A549 (cell line): ENCODE measurements around the gene WIF1. TPM values are rescaled to one million over a fixed set of nuclear protein-coding genes. Genes with fewer than 3 reads are reported as not detected.

ENCODE experiments used
- ATAC-seq, 2 experiments: fragments of 200-7000 bp in 1 of 2; fragments of >200 bp in 1 of 2; cut with Nextera tagmentation in 1 of 2; cut with Tn5 transposase in 1 of 2; 3 replicates each; pipeline versions ENCODE4 v1.8.0 to v1.9.1; 2018 to 2020; ENCODE audit warnings: mild to moderate bottlenecking in 1 of 2, moderate library complexity in 1 of 2
- CTCF ChIA-PET: fragments of 300-600 bp; sonication (Branson Sonifier 250); formaldehyde crosslinking; extraction: SDS; loops from one replicate; lab custom pipeline; 2021; ENCODE audit warnings: antibody characterized with exemption, inconsistent platforms; lab: Yijun Ruan, JAX
- POLR2A ChIA-PET: fragments of 350-600 bp; formaldehyde crosslinking; extraction: SDS; loops from one replicate; lab custom pipeline; 2021; ENCODE audit warnings: antibody characterized with exemption, inconsistent platforms; lab: Yijun Ruan, JAX
- DNase-seq, 2 experiments: peaks; one replicate each; pipeline versions ENCODE4 v3.0.0 to v3.0.0-alpha.2; 2011 to 2016; ENCODE audit warnings: low read depth in 1 of 2, low spot score in 1 of 2
- FAIRE-seq: peaks from 2 replicates; lab custom pipeline; 2011; peaks lifted over from hg19 to GRCh38; lab: Jason Lieb, UNC
- H3K27ac ChIP-seq, 2 experiments: fragments of >200 bp; sonication (Bioruptor Twin); formaldehyde crosslinking; 3 replicates each; pipeline ENCODE4 v1.5.1; 2016 to 2017
- H3K4me1 ChIP-seq: fragments of >200 bp; sonication (Bioruptor Twin); formaldehyde crosslinking; 3 replicates; pipeline ENCODE4 v1.6.1; 2016
- H3K4me2 ChIP-seq: fragments of >200 bp; sonication (Bioruptor Twin); formaldehyde crosslinking; 3 replicates; pipeline ENCODE4 v1.6.1; 2016
- H3K4me3 ChIP-seq: fragments of >200 bp; sonication (Bioruptor Twin); formaldehyde crosslinking; 3 replicates; pipeline ENCODE4 v1.5.1; 2016
- H3K9me3 ChIP-seq: fragments of >200 bp; sonication (Bioruptor Twin); formaldehyde crosslinking; 3 replicates; pipeline ENCODE4 v1.6.1; 2016
- BHLHE40 ChIP-seq: IDR thresholded peaks from 2 replicates; pipeline ENCODE4 v1.6.1; 2012; ENCODE audit warnings: low read depth, low read length, inconsistent platforms
- CBX2 ChIP-seq: fragments of 200-600 bp; sonication (generic); IDR thresholded peaks from 2 replicates; pipeline ENCODE4 v1.6.1; 2016; ENCODE audit warnings: low read depth, mild to moderate bottlenecking, borderline replicate concordance
- CBX8 ChIP-seq: fragments of 200-600 bp; sonication (generic); IDR thresholded peaks from 2 replicates; pipeline ENCODE4 v1.6.1; 2016
- CEBPB ChIP-seq, 2 experiments: fragments of >200 bp in 1 of 2; sonication (Bioruptor Twin) in 1 of 2; formaldehyde crosslinking in 1 of 2; IDR thresholded peaks; 2 replicates each; pipeline ENCODE4 v1.6.1; 2012 to 2016
- ESRRA ChIP-seq: fragments of 150-350 bp; IDR thresholded peaks from 2 replicates; pipeline ENCODE4 v1.6.1; 2014; ENCODE audit warnings: mild to moderate bottlenecking, low read length, borderline replicate concordance
- FOSB ChIP-seq: fragments of 250-450 bp; sonication (Bioruptor Pico); IDR thresholded peaks from 2 replicates; pipeline ENCODE4 v1.5.0; 2020; ENCODE audit warnings: mild to moderate bottlenecking, moderate library complexity
- FOSL2 ChIP-seq, 2 experiments: fragments of 450-650 bp in 1 of 2; fragments of >200 bp in 1 of 2; sonication (Bioruptor Twin) in 1 of 2; formaldehyde crosslinking; IDR thresholded peaks; 2 replicates each; pipeline versions ENCODE4 v1.5.0 to v1.6.1; 2016 to 2020; ENCODE audit warnings: mild to moderate bottlenecking in 1 of 2, moderate library complexity in 1 of 2
- HEYL ChIP-seq: fragments of 250-450 bp; sonication (Bioruptor Pico); IDR thresholded peaks from 2 replicates; pipeline ENCODE4 v1.8.0; 2021; ENCODE audit warnings: mild to moderate bottlenecking, moderate library complexity
- HOXA7 ChIP-seq: fragments of 250-450 bp; sonication (Bioruptor Pico); IDR thresholded peaks from 2 replicates; pipeline ENCODE4 v1.5.0; 2020; ENCODE audit warnings: mild to moderate bottlenecking, moderate library complexity
- HOXB13 ChIP-seq: fragments of 250-450 bp; sonication (Bioruptor Pico); IDR thresholded peaks from 2 replicates; pipeline ENCODE4 v1.5.0; 2020; ENCODE audit warnings: low read depth, mild to moderate bottlenecking, moderate library complexity
- JUN ChIP-seq, 2 experiments: fragments of >200 bp; sonication (Bioruptor Twin); formaldehyde crosslinking; IDR thresholded peaks; 2 replicates in 1 of 2; 3 replicates in 1 of 2; pipeline ENCODE4 v1.6.1; 2016 to 2017
- JUNB ChIP-seq: fragments of >200 bp; sonication (Bioruptor Twin); formaldehyde crosslinking; IDR thresholded peaks from 2 replicates; pipeline ENCODE4 v1.6.1; 2016
- KDM1A ChIP-seq: fragments of 200-600 bp; sonication (generic); IDR thresholded peaks from 2 replicates; pipeline ENCODE4 v1.6.1; 2016; ENCODE audit warnings: low read depth, mild to moderate bottlenecking
- KDM5A ChIP-seq: fragments of 200-600 bp; sonication (generic); IDR thresholded peaks from 2 replicates; pipeline ENCODE4 v1.6.1; 2016; ENCODE audit warnings: antibody characterized with exemption, mild to moderate bottlenecking
- NFE2L2 ChIP-seq: fragments of 150-350 bp; conservative IDR thresholded peaks from 2 replicates; pipeline ENCODE4 v1.6.1; 2014; ENCODE audit warnings: low read length
- RARB ChIP-seq: fragments of 250-450 bp; sonication (Bioruptor Pico); IDR thresholded peaks from 2 replicates; pipeline ENCODE4 v1.8.0; 2021; ENCODE audit warnings: mild to moderate bottlenecking, moderate library complexity
- RCOR1 ChIP-seq: fragments of 150-350 bp; IDR thresholded peaks from 2 replicates; pipeline ENCODE4 v1.6.1; 2014; ENCODE audit warnings: antibody characterized with exemption, low read length, low read depth
- SMC3 ChIP-seq: fragments of >200 bp; sonication (Bioruptor Twin); formaldehyde crosslinking; IDR thresholded peaks from 3 replicates; pipeline ENCODE4 v1.6.1; 2018; ENCODE audit warnings: inconsistent platforms
- ZC3H11A ChIP-seq: fragments of 450-650 bp; IDR thresholded peaks from 2 replicates; pipeline ENCODE4 v1.6.1; 2014; ENCODE audit warnings: antibody characterized with exemption, mild to moderate bottlenecking
- ZFP36 ChIP-seq: fragments of 450-650 bp; IDR thresholded peaks from 2 replicates; pipeline ENCODE4 v1.6.1; 2014; ENCODE audit warnings: borderline replicate concordance; ENCODE audit not compliant: partially characterized antibody
- WGBS: methylation state at CpG from one replicate; pipeline ENCODE4 v1.1.6; 2017; ENCODE audit errors: missing lambda C conversion rate; 5-methylcytosine and 5-hydroxymethylcytosine counted together
- polyA plus RNA-seq, 4 experiments: library from polyadenylated mRNA; depleted of rRNA in 3 of 4; stranded (reverse); fragments of >200 nt; fragmentation: RNase III in 1 of 4; extraction: RNeasy Plus Mini Kit Qiagen cat#74134 plus additional on column Dnase treatment in 1 of 4; gene quantifications; 2 replicates in 3 of 4; 3 replicates in 1 of 4; pipeline ENCODE4 v1.2.3, GENCODE V29; 2011 to 2017
- TF ChIP-seq, protein P1 (sequence below): fragments of >200 bp; sonication (Bioruptor Twin); formaldehyde crosslinking; IDR thresholded peaks from 2 replicates; pipeline ENCODE4 v1.6.1; 2016
- TF ChIP-seq, protein P2 (sequence below): fragments of 450-650 bp; IDR thresholded peaks from 2 replicates; pipeline ENCODE4 v1.6.1; 2014; ENCODE audit warnings: antibody characterized with exemption
- TF ChIP-seq, protein P3 (sequence below): IDR thresholded peaks from 2 replicates; pipeline ENCODE4 v1.6.1; 2012; ENCODE audit warnings: low read depth, borderline replicate concordance
- TF ChIP-seq, protein P4 (sequence below): fragments of 250-450 bp; sonication (Bioruptor Pico); IDR thresholded peaks from 2 replicates; pipeline ENCODE4 v1.5.0; 2021; ENCODE audit warnings: mild to moderate bottlenecking, moderate library complexity, borderline replicate concordance

WIF1 gene
- polyA plus RNA-seq, 2 of the 4 experiments (the other 2 are of a cell fraction), result not detected

- DNase-seq (no peak), FAIRE-seq (no peak)
- POLR2A ChIA-PET, result no interaction called here
- Histone ChIP-seq H3K27ac (no peak overlapping the region), H3K4me1 (no peaks in the 10 kb centered on the region)
- TF ChIP-seq JUNB, result no peak
- no peak for TF ChIP-seq JUN (IDR thresholded peaks at IDR 0.05)
- TF ChIP-seq KDM5A, result no peak
- TF ChIP-seq ZC3H11A, result no peak
- TF ChIP-seq HOXA7 (CRISPR knock-in tag), result no peak
- TF ChIP-seq, all 56 proteins: peak for 0
- ATAC-seq, result no peak
- H3K4me3 ChIP-seq, result no peak overlapping the region
- CTCF ChIA-PET, result interaction anchor here (1.8 kb wide), 1 partner anchor 13 kb away, joined by 10 read pairs; no protein-coding TSS in a partner anchor
- no peaks in the 10 kb centered on the region for H3K9me3 ChIP-seq
- 6% methylated on average over 5 of the region's 5 CpGs for WGBS
- H3K4me2 ChIP-seq, result no peak overlapping the region
These were observed 27.5 kb downstream of the WIF1 start for GRCh38 chr12:65093606-65094005.

GRCh38 chr12:65090461-65090860, 30.6 kb downstream of the WIF1 start:
- no peaks in the 10 kb centered on the region for H3K4me1 ChIP-seq
- H3K9me3 ChIP-seq, result no peaks in the 10 kb centered on the region
- no peak for FAIRE-seq
- no peak overlapping the region for H3K4me3 ChIP-seq
- no peak for DNase-seq
- ATAC-seq, result no peak
- ChIA-PET CTCF (interaction anchor here (0.9 to 1.3 kb wide), 3 partner anchors 9 to 18 kb away, joined by 3 to 5 read pairs (median 3); no protein-coding TSS in a partner anchor), POLR2A (no interaction called here)
- no peak overlapping the region for H3K4me2 ChIP-seq
- no peak for TF ChIP-seq HEYL (CRISPR knock-in tag)
- TF ChIP-seq HOXB13 (CRISPR knock-in tag), result no peak
- no peak for TF ChIP-seq KDM1A
- TF ChIP-seq CEBPB (IDR thresholded peaks at IDR 0.05), result no peak
- H3K27ac ChIP-seq, result no peak overlapping the region
- WGBS, result 26% methylated on average over 2 of the region's 2 CpGs

DNA sequence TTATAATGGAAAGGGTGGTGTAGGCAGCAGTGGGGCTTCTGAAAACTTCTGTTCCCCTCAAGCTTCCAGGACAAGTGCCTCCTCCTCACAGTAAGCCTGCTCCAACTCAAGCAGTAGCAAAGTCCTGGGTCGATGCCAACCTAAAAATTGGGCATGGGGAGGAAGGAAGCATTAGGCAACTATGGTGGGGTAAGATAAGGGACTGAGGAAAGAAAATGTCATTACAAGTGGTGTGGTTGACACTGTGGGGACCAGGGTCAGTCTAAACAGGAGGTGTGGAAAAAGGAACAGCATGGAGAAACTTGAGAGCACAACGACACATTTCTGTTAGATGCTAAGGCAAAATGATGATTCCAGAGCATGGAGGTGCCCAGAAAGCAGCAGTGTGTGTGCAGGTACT, 34.9 kb downstream of the WIF1 start:
- WGBS, result 5% methylated on average over 2 of the region's 2 CpGs
- no peak for DNase-seq
- H3K4me1 ChIP-seq, result no peaks in the 10 kb centered on the region
- H3K4me2 ChIP-seq, result no peak overlapping the region
- no peak overlapping the region for H3K4me3 ChIP-seq
- TF ChIP-seq, protein P1, sequence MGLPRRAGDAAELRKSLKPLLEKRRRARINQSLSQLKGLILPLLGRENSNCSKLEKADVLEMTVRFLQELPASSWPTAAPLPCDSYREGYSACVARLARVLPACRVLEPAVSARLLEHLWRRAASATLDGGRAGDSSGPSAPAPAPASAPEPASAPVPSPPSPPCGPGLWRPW, result no peak
- TF ChIP-seq SMC3, result no peak
- TF ChIP-seq ESRRA, result no peak
- no peak for TF ChIP-seq BHLHE40
- TF ChIP-seq, all 56 proteins: peak for 0
- no peak for ATAC-seq
- H3K9me3 ChIP-seq, result no peaks in the 10 kb centered on the region
- POLR2A ChIA-PET, result no interaction called here
- no peak overlapping the region for H3K27ac ChIP-seq
- CTCF ChIA-PET, result interaction anchor here (0.6 kb wide), 1 partner anchor 67 kb away, joined by 3 read pairs; no protein-coding TSS in a partner anchor
- no peak for FAIRE-seq

- ATAC-seq (no peak), FAIRE-seq (no peak), DNase-seq (no peak)
- Histone ChIP-seq H3K27ac (no peak overlapping the region), H3K9me3 (no peaks in the 10 kb centered on the region), H3K4me1 (no peaks in the 10 kb centered on the region), H3K4me2 (no peak overlapping the region), H3K4me3 (no peak overlapping the region)
- CTCF ChIA-PET, result interaction anchor here (0.9 kb wide), 1 partner anchor 38 kb away, joined by 3 read pairs; no protein-coding TSS in a partner anchor
- no peak for TF ChIP-seq RCOR1
- no peak for TF ChIP-seq RARB
- TF ChIP-seq, protein P2, sequence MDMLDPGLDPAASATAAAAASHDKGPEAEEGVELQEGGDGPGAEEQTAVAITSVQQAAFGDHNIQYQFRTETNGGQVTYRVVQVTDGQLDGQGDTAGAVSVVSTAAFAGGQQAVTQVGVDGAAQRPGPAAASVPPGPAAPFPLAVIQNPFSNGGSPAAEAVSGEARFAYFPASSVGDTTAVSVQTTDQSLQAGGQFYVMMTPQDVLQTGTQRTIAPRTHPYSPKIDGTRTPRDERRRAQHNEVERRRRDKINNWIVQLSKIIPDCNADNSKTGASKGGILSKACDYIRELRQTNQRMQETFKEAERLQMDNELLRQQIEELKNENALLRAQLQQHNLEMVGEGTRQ, result no peak
- no peak for TF ChIP-seq NFE2L2
- TF ChIP-seq, protein P3, sequence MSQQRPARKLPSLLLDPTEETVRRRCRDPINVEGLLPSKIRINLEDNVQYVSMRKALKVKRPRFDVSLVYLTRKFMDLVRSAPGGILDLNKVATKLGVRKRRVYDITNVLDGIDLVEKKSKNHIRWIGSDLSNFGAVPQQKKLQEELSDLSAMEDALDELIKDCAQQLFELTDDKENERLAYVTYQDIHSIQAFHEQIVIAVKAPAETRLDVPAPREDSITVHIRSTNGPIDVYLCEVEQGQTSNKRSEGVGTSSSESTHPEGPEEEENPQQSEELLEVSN, result no peak
- no peak for TF ChIP-seq CBX2
- no peak for TF ChIP-seq CBX8
- no peak for TF ChIP-seq FOSL2 (IDR thresholded peaks at IDR 0.05)
- TF ChIP-seq FOSL2 (CRISPR knock-in tag; IDR thresholded peaks at IDR 0.05), result no peak
- no peak for TF ChIP-seq FOSB (CRISPR knock-in tag)
- no peak for TF ChIP-seq ZFP36
- TF ChIP-seq, protein P4, sequence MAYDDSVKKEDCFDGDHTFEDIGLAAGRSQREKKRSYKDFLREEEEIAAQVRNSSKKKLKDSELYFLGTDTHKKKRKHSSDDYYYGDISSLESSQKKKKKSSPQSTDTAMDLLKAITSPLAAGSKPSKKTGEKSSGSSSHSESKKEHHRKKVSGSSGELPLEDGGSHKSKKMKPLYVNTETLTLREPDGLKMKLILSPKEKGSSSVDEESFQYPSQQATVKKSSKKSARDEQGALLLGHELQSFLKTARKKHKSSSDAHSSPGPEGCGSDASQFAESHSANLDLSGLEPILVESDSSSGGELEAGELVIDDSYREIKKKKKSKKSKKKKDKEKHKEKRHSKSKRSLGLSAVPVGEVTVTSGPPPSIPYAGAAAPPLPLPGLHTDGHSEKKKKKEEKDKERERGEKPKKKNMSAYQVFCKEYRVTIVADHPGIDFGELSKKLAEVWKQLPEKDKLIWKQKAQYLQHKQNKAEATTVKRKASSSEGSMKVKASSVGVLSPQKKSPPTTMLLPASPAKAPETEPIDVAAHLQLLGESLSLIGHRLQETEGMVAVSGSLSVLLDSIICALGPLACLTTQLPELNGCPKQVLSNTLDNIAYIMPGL (CRISPR knock-in tag), result no peak
- POLR2A ChIA-PET, result no interaction called here
- WGBS, result 56% methylated on average over 3 of the region's 3 CpGs
These were observed 36.5 kb downstream of the WIF1 start for GRCh38 chr12:65084579-65084978.
